NCI-H128 (cell line): ENCODE data around the gene EEIG2.
A peak's percentile ranks its signal among the peaks of the same experiment; 100 is the strongest.

Source experiments
- DNase-seq: peaks from one replicate; lab custom pipeline; 2025; ENCODE audit not compliant: unreplicated experiment; lab: John Stamatoyannopoulos, UW

The EEIG2 gene

GRCh38 chr1:108583757-108584427, 24.0 kb downstream of the EEIG2 start:
- DNase-seq: no peak

- DNase-seq: no peak
Observed at GRCh38 chr1:108584428-108584856, 24.5 kb downstream of the EEIG2 start.

- DNase-seq: no peak
Observed at GRCh38 chr1:108585313-108585712, 25.4 kb downstream of the EEIG2 start.

GRCh38 chr1:108590441-108590840, 30.5 kb downstream of the EEIG2 start:
- no peak for DNase-seq

GRCh38 chr1:108590957-108591356, 31.1 kb downstream of the EEIG2 start:
- DNase-seq: no peak

- no peak for DNase-seq
Observed at GRCh38 chr1:108591466-108591865, 31.6 kb downstream of the EEIG2 start.

GRCh38 chr1:108592030-108592759, 32.3 kb downstream of the EEIG2 start:
- DNase-seq: no peak

GRCh38 chr1:108593448-108593847, 33.5 kb downstream of the EEIG2 start:
- no peak for DNase-seq

- DNase-seq: no peak
Observed at GRCh38 chr1:108595507-108595906, 35.6 kb downstream of the EEIG2 start.

- DNase-seq: no peak
Observed at GRCh38 chr1:108597041-108597440, 37.1 kb downstream of the EEIG2 start.

- DNase-seq: no peak
Observed at GRCh38 chr1:108598340-108598739, 38.4 kb downstream of the EEIG2 start.

- DNase-seq: no peak
Observed at GRCh38 chr1:108600504-108600903, 40.6 kb downstream of the EEIG2 start.

GRCh38 chr1:108601708-108602410, 42.0 kb downstream of the EEIG2 start:
- no peak for DNase-seq

GRCh38 chr1:108605633-108606032, 45.7 kb downstream of the EEIG2 start:
- DNase-seq: no peak

- no peak for DNase-seq
Observed at GRCh38 chr1:108606478-108606877, 46.6 kb downstream of the EEIG2 start.

- peak; percentile 72 for DNase-seq
Observed at GRCh38 chr1:108609483-108610049, 49.7 kb downstream of the EEIG2 start.
